Bronchial epithelial cell (primary cell): ENCODE results near the gene TRIM59. TPM values are rescaled to one million over a fixed set of nuclear protein-coding genes. Genes with fewer than 3 reads are reported as not detected.

ENCODE experiments used
- DNase-seq: peaks from one replicate; pipeline ENCODE4 v3.0.0-alpha.2; 2010; ENCODE audit warnings: low read depth
- FAIRE-seq: peaks from 2 replicates; lab custom pipeline; 2011; peaks lifted over from hg19 to GRCh38; lab: Jason Lieb, UNC
- H3K27me3 ChIP-seq: 2 replicates; pipeline ENCODE4 v1.5.1; 2011; ENCODE audit warnings: low read length; ENCODE audit not compliant: control insufficient read depth, insufficient read depth
- H3K36me3 ChIP-seq: 2 replicates; pipeline ENCODE4 v1.5.1; 2011; ENCODE audit warnings: low read length; ENCODE audit not compliant: control insufficient read depth, insufficient read depth
- H3K4me3 ChIP-seq: 2 replicates; pipeline ENCODE4 v1.5.1; 2011; ENCODE audit warnings: mild to moderate bottlenecking, low read depth, low read length, control low read depth
- total RNA-seq: library from RNA; depleted of rRNA; stranded (reverse); fragments of >200 nt; gene quantifications from 2 replicates; pipeline ENCODE4 v1.2.1, GENCODE V29; 2014
- TF ChIP-seq, protein P1 (sequence below): IDR thresholded peaks from 2 replicates; pipeline ENCODE4 v1.5.1; 2011; ENCODE audit warnings: mild to moderate bottlenecking, moderate library complexity, low read length, control low read depth, inconsistent platforms; ENCODE audit not compliant: insufficient read depth, severe bottlenecking

Gene TRIM59
- total RNA-seq, 1 donor from 2014 or later, result 5.8 TPM

DNA sequence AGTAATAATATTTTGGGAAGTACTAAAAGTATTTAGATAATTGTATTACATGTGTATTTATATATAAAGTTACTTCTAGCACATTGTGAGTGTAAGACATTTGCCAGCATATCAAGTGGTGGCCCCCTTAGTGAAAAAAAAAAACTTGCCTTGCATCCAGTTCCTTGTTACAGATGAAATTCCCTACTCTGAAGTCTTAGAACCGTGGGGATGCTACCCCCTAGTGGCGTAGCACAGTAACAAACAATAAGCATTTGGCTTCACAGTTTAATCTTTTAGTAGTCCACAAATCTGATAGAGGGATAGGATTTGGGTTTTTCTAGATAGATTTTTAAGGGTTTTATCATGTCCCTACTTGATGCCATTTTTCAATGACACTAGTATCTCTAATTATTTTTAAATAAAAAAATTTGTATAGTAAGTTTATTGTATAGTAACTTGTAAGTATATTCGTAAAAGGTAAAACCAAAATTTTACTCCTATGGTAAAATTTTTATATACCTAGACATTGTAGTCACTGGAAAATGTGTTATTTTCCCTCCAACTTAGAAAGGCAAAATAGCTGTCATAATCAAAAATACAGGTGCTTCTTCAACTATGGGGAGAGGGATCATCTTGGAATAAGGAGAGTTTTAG, 35.9 kb downstream of the TRIM59 start:
- peaks cover 1% of the 10 kb centered on the region for H3K36me3 ChIP-seq

DNA sequence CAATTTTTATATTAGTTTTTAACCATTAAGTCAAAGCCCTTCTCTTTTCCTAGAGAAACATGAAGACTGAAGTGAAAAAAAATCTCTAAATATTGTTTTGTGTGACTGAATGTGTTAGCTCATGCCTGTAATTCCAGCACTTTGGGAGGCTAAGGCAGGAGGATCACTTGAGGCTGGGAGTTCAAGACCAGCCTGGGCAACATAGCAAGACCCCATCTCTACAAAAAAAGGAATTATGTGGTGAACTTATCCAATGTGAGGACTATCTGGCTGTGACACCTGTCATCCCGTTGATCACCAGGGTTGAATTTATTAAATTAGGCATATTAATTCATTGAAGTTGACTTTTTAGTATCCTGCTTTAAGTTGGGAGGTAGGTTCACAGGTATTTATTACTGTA, 37.1 kb downstream of the TRIM59 start:
- FAIRE-seq, result no peak

More for the DNA sequence above, 35.9 kb downstream of the TRIM59 start:
- Histone ChIP-seq H3K27me3 (no peaks in the 10 kb centered on the region), H3K4me3 (no peak overlapping the region)
- peak; percentile 74 for DNase-seq
- TF ChIP-seq, protein P1, sequence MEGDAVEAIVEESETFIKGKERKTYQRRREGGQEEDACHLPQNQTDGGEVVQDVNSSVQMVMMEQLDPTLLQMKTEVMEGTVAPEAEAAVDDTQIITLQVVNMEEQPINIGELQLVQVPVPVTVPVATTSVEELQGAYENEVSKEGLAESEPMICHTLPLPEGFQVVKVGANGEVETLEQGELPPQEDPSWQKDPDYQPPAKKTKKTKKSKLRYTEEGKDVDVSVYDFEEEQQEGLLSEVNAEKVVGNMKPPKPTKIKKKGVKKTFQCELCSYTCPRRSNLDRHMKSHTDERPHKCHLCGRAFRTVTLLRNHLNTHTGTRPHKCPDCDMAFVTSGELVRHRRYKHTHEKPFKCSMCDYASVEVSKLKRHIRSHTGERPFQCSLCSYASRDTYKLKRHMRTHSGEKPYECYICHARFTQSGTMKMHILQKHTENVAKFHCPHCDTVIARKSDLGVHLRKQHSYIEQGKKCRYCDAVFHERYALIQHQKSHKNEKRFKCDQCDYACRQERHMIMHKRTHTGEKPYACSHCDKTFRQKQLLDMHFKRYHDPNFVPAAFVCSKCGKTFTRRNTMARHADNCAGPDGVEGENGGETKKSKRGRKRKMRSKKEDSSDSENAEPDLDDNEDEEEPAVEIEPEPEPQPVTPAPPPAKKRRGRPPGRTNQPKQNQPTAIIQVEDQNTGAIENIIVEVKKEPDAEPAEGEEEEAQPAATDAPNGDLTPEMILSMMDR, result peak; percentile 62
- FAIRE-seq, result no peak

DNA sequence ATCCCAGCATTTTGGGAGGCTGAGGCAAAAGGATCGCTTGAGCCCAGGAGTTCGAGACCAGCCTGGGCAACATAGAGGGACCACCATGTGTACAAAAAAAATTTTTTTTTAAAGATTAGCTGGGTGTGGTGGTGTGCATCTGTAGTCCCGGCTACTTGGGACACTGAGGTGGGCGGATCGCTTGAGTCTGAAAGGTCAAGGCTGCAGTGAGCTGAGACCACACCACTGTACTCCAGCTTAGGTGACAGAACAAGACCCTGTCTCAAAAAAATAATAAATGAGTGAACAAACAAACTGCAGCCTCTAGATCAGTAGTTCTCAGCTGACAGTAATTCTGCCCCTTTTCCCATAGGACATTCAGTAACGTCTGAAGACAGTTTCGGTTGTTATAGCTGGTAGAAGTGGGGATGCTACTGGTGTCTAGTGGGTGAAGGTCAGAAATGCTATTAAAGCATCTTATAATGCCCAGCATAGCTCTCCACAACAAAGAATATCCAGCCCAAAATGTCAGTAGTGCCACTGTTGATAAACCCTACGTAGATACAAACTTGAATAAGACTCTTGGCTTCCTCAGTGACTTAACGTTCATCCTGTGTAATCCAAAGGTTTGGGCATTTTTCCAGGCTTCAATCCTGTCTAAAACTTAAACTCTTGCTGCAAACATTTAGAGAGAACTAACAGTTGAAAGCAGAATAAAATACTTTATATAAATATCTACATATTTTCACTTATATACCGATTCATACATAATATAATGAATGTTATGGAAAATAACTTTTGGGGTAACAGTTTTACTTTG, 39.6 kb downstream of the TRIM59 start:
- H3K36me3 ChIP-seq, result no peaks in the 10 kb centered on the region
- no peak for DNase-seq
- H3K4me3 ChIP-seq, result no peak overlapping the region
- H3K27me3 ChIP-seq, result no peaks in the 10 kb centered on the region
- TF ChIP-seq, protein P1, result no peak
- no peak for FAIRE-seq

More for the DNA sequence above, 37.1 kb downstream of the TRIM59 start:
- no peak for DNase-seq
- Histone ChIP-seq H3K27me3 (no peaks in the 10 kb centered on the region), H3K36me3 (no peaks in the 10 kb centered on the region), H3K4me3 (no peak overlapping the region)
- TF ChIP-seq, protein P1, result no peak

DNA sequence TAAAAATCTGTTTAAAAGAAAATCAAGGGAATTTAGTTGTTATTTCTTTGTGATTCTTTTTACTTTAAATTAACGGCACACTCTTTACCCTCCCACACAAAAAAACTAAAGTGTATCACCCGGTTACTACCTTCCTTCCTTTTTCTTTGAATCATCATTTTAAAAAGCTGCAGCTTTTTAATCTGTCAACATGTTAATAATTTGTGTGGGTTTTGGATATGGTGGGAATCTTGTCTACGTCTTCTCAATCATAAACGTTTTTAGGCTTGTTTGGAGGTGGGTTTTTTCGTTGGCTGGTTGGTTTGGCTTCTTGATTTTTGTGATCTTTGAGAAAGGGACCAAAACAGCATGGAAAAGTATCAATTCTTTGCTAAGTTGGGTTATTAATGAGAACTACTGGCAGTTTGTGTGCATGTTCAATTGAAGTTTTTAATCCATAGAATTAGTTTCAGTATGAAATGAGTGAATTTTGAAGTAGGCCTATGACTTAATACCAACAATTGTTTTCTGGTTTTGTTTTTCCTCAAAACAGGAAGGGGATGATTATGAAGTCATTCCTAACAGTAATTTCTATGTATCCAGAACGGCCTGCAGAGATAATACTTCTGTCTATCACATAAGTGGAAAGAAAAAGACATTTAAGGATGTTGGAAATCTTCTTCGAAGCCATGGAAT, 45.7 kb downstream of the TRIM59 start:
- no peak for FAIRE-seq
- Histone ChIP-seq H3K36me3 (no peaks in the 10 kb centered on the region), H3K4me3 (no peak overlapping the region), H3K27me3 (no peaks in the 10 kb centered on the region)
- TF ChIP-seq, protein P1, result no peak
- no peak for DNase-seq

DNA sequence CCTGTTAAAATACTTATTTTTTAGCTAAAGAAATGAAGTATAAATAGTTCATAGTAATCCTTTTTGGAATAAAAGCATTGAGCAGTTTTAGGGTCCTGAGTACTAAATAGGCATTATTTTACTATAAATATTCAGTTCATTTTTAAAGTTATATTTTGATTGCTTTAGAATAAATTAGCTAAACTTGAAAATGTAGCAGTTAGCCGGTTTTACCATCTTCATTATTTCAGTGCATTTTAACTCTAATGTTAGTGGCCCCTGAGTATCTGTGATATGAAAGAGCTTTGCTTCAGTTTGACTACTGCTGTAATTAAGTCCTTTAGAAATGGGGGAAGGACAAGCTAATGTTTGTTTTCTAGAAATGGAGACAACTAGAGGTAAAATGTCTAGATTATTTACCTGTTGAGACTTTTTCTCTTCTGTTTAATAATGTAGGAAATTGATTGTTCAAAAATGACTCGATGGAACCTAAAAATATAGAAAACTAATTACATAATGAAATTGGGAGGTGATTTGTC, 46.5 kb downstream of the TRIM59 start:
- no peaks in the 10 kb centered on the region for H3K36me3 ChIP-seq
- TF ChIP-seq, protein P1, result no peak
- no peaks in the 10 kb centered on the region for H3K27me3 ChIP-seq
- no peak overlapping the region for H3K4me3 ChIP-seq
- DNase-seq (no peak), FAIRE-seq (no peak)
